Upper lobe of left lung (tissue), 6 donors: ENCODE results near the gene RNASE7. TPM values are rescaled to one million over a fixed set of nuclear protein-coding genes. Genes with fewer than 3 reads are reported as not detected.
A peak's percentile ranks its signal among the peaks of the same experiment; 100 is the strongest.

Experiments used
- ATAC-seq, 2 donors: fragments of 200-7000 bp; cut with Tn5 transposase; one replicate each; pipeline ENCODE4 v1.9.1; 2022; ENCODE audit warnings: mild to moderate bottlenecking in 2 of 2, moderate library complexity in 2 of 2; ENCODE audit not compliant: low FRiP score in 2 of 2
- DNase-seq, 2 donors: peaks; one replicate each; pipeline ENCODE4 v3.0.0-alpha.2; 2019 to 2020
- H3K27ac ChIP-seq, 4 donors: fragments of 200-600 bp; sonication (generic); one replicate each; pipeline ENCODE4 v1.5.1; 2016 to 2019
- H3K27me3 ChIP-seq, 4 donors: fragments of 200-600 bp; sonication (generic); one replicate each; pipeline ENCODE4 v1.5.1; 2017 to 2019
- H3K36me3 ChIP-seq, 4 donors: fragments of 200-600 bp; sonication (generic); one replicate each; pipeline ENCODE4 v1.5.1; 2016 to 2019
- H3K4me1 ChIP-seq, 4 donors: fragments of 200-600 bp; sonication (generic); one replicate each; pipeline ENCODE4 v1.5.1; 2018 to 2019
- H3K4me3 ChIP-seq, 4 donors: fragments of 200-600 bp; sonication (generic); one replicate each; pipeline ENCODE4 v1.5.1; 2017 to 2019; ENCODE audit warnings: mild to moderate bottlenecking in 2 of 4, moderate library complexity in 1 of 4
- H3K9me3 ChIP-seq, 4 donors: fragments of 200-600 bp; sonication (generic); one replicate each; pipeline ENCODE4 v1.5.1; 2018 to 2019
- CTCF ChIP-seq, 6 experiments: fragments of 450-650 bp in 4 of 6; fragments of 200-600 bp in 2 of 6; sonication (generic) in 2 of 6; IDR thresholded peaks; one replicate each; pipeline ENCODE4 v1.5.1; 2016 to 2019; ENCODE audit warnings: antibody characterized with exemption in 6 of 6
- EP300 ChIP-seq, 4 donors: sonication (generic); formaldehyde crosslinking; IDR thresholded peaks; one replicate each; pipeline ENCODE4 v1.5.1; 2017; ENCODE audit warnings: antibody characterized with exemption in 4 of 4, control low read depth in 2 of 4
- POLR2A ChIP-seq, 4 donors: fragments of 450-650 bp; IDR thresholded peaks; one replicate each; pipeline ENCODE4 v1.5.1; 2016 to 2017; ENCODE audit warnings: antibody characterized with exemption in 4 of 4, mild to moderate bottlenecking in 2 of 4
- POLR2AphosphoS5 ChIP-seq, 2 donors: sonication (generic); formaldehyde crosslinking; IDR thresholded peaks; one replicate each; pipeline ENCODE4 v1.5.1; 2017; ENCODE audit warnings: antibody characterized with exemption in 2 of 2
- WGBS, 2 donors: methylation state at CpG; one replicate each; pipeline ENCODE4 v1.1.5; 2017 to 2018; 5-methylcytosine and 5-hydroxymethylcytosine counted together
- total RNA-seq, 6 donors: library from RNA; depleted of rRNA in 4 of 6; stranded (reverse); fragments of >200 nt in 4 of 6; gene quantifications; one replicate each; pipeline versions ENCODE4 v1.1.0 to v1.2.1, GENCODE V29; 2016 to 2021
- donor health status: DM: no; HTN: no; CAD: no; lungs with moderate emphysema.
- donor health status: DM: no; HTN: yes; CAD: no; lungs with severe emphysema.

The RNASE7 gene
- total RNA-seq, 6 donors from 2014 or later: not detected

DNA sequence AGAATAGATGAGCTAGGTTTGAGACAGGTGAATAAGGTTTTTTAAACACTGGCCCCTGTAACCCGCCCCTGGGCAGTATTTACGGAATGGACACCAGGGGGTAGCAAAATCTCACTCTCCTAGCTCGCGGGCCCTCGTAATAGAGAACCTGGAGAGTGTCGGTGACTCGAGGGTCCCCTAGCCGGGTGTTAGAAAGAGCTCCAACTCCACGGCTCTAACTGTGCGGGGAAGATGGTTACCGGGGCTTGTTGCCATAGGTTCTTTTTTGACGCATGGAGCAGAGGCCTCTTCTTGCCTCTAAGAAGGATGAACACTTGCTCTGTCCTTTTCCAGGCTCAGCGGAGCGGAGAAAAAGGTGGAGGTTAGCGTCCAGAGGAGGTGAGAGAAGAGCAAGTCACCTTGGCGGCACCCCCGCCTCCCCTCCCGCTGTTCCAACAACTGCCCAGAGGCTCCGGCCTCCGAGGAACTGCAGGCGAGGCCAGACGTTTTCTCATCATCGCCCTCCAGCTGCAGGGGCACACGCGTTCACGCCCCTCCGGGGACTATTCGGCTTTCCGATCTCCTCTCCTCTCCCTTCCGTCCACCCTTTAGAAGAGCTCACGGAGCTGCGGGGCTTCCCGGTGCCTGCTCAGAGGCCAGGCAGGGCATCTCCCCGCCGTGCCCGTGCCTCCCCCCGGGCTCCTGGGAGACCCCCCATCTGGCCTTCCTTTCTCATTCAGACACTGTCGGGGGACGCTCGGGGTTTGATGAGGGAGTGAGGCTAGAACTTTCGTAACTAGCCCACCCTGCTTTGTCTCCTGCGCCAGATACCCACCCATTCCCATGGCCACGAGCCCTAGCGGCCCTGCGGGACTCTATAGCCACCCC is 26.6 kb downstream of the RNASE7 start:
- H3K4me3 ChIP-seq: peak overlapping the region; percentile 45 to 84 (median 76)
- DNase-seq: peak; percentile 67 to 79
- no peaks in the 10 kb centered on the region for H3K27me3 ChIP-seq
- no peaks in the 10 kb centered on the region for H3K9me3 ChIP-seq
- ATAC-seq: peak; percentile 46 to 63
- 5 to 8% methylated on average over 27 to 45 of the region's 45 CpGs for WGBS, 2 donors
- peaks cover 31 to 46% (median 40%) of the 10 kb centered on the region in 4 donors for H3K4me1 ChIP-seq
- H3K36me3 ChIP-seq: peaks cover 0 to 9% (median 0%) of the 10 kb centered on the region in 4 donors
- no peak for TF ChIP-seq POLR2A (IDR thresholded peaks at IDR 0.05)
- TF ChIP-seq EP300 (IDR thresholded peaks at IDR 0.05): no peak
- TF ChIP-seq CTCF (IDR thresholded peaks at IDR 0.05): peak; percentile 41 to 68 (median 58)
- peak overlapping the region; percentile 86 to 96 (median 92) for H3K27ac ChIP-seq

- H3K4me1 ChIP-seq: peaks cover 31 to 46% (median 40%) of the 10 kb centered on the region in 4 donors
- DNase-seq (no peak), ATAC-seq (peak; percentile 2 to 48)
- H3K9me3 ChIP-seq: no peaks in the 10 kb centered on the region
- no peaks in the 10 kb centered on the region for H3K27me3 ChIP-seq
- H3K36me3 ChIP-seq: peaks cover 0 to 15% (median under 1%) of the 10 kb centered on the region in 4 donors
- peak overlapping the region; percentile 86 to 96 (median 92) for H3K27ac ChIP-seq
- H3K4me3 ChIP-seq: peak overlapping the region; percentile 45 to 84 (median 76)
- TF ChIP-seq EP300 (IDR thresholded peaks at IDR 0.05) (no peak), CTCF (IDR thresholded peaks at IDR 0.05) (no peak), POLR2AphosphoS5 (IDR thresholded peaks at IDR 0.05) (no peak)
- WGBS, 2 donors: 1% methylated on average over 22 to 39 of the region's 40 CpGs
Measured at GRCh38 chr14:21069388-21070082, 27.4 kb downstream of the RNASE7 start.

DNA sequence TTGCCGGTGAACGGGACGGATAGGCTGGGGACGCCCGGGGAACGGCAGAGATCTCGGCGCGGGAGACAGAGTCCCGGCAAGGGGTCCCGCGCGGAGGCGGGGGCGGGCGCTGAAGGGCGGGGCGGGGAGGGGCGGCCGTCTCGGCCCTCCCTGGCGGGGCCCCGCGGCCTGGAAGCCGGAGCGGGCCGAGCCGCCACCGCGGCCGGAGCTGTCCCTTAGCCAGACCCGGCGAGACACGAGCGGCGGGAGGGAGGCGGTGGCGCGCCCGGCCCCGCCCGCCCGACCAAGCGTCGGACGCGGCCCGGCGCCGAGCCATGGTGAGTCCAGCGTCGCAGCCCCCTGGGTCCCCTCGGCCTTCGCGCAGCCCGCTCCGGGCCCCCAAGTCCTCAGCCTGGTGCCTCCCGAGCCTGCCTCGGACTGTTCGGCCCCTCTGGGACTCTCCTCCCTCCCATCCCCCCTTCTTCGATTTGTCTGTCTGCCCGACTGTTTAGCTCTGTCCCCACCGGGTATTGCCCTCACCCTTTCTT is 28.0 kb downstream of the RNASE7 start, which contains the start of gene ARHGEF40:
Gene ARHGEF40 (plus strand): TSS at position 222 of the 527 bp plus-strand sequence. CDS start 93 bp downstream, at position 315.
- no peaks in the 10 kb centered on the region for H3K9me3 ChIP-seq
- peak within 1 kb of the TSS; percentile 86 to 96 (median 92) for H3K27ac ChIP-seq
- H3K4me1 ChIP-seq: peaks cover 31 to 46% (median 40%) of the 10 kb centered on the region in 4 donors
- peak in 2 of 4 donors; percentile 29 to 56 for TF ChIP-seq POLR2A (IDR thresholded peaks at IDR 0.05)
- TF ChIP-seq POLR2AphosphoS5 (IDR thresholded peaks at IDR 0.05): no peak
- WGBS, 2 donors: 0% methylated on average over 14 to 20 of the region's 63 CpGs
- no peaks in the 10 kb centered on the region for H3K27me3 ChIP-seq
- peaks cover 0 to 21% (median 4%) of the 10 kb centered on the region in 4 donors for H3K36me3 ChIP-seq
- peak within 1 kb of the TSS; percentile 74 to 84 (median 77) for H3K4me3 ChIP-seq
- ATAC-seq (peak; percentile 11 to 74), DNase-seq (peak; percentile 60 to 94)

- peaks cover 0 to 26% (median 9%) of the 10 kb centered on the region in 4 donors for H3K36me3 ChIP-seq
- DNase-seq (peak; percentile 46 to 81), ATAC-seq (peak; percentile 21 to 63)
- peak overlapping the region; percentile 74 to 84 (median 77) for H3K4me3 ChIP-seq
- TF ChIP-seq POLR2AphosphoS5 (IDR thresholded peaks at IDR 0.05) (peak; percentile 3 to 38), POLR2A (IDR thresholded peaks at IDR 0.05) (no peak)
- no peaks in the 10 kb centered on the region for H3K27me3 ChIP-seq
- no peaks in the 10 kb centered on the region for H3K9me3 ChIP-seq
- peaks cover 31 to 46% (median 40%) of the 10 kb centered on the region in 4 donors for H3K4me1 ChIP-seq
- H3K27ac ChIP-seq: peak overlapping the region; percentile 86 to 96 (median 92)
- WGBS, 2 donors: 0 to 2% methylated on average over 19 to 23 of the region's 23 CpGs
Measured at GRCh38 chr14:21070610-21071224, 28.6 kb downstream of the RNASE7 start.

DNA sequence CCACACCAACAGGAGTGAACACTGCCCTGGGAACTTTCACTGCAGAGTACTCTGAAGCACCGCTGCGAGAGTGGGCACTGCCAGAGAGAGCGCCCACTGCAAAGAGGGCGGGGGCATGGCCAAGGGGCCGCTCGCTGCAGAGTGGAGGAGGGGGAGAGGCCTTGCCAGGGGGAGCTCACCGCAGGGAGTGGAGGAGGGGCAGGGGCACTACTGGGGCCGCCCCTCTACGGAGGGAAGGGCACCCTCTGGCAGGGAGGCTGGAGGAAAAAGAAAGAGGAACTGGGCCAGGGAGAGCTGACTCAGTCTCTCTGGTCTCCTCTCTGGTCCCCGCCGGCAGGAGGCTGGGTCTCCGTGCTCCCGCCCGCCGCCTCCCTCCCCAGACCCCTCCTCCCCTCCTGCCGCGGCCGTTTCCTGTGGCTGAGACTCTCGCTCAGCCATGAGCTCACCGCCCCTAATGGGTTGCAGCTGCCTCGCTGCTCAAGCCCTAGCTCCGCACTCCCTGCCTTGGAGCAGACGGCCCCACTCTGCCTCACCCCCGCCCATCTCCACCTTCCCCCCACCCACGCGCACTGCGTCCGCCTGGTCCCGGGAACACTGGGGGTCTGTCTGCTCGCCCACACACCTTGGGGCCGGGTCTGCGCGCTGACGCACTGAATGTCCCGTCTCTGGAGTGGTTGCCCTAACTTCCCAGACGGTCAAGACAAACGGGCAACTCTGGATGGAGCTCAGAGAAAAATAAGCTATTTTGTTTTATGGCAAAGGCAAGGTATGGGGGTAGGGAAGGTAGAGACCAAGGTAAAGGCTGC is 29.3 kb downstream of the RNASE7 start:
- Histone ChIP-seq H3K27me3 (no peaks in the 10 kb centered on the region), H3K4me3 (peak overlapping the region; percentile 74 to 84 (median 77)), H3K4me1 (peaks cover 31 to 46% (median 40%) of the 10 kb centered on the region in 4 donors), H3K9me3 (no peaks in the 10 kb centered on the region), H3K36me3 (peaks cover 0 to 33% (median 14%) of the 10 kb centered on the region in 4 donors), H3K27ac (peak overlapping the region; percentile 86 to 96 (median 92))
- no peak for TF ChIP-seq POLR2A (IDR thresholded peaks at IDR 0.05)
- peak in 1 of 2 donors; percentile 50 for TF ChIP-seq POLR2AphosphoS5 (IDR thresholded peaks at IDR 0.05)
- peak in 1 of 6 experiments; percentile 7 for TF ChIP-seq CTCF (IDR thresholded peaks at IDR 0.05)
- 1 to 2% methylated on average over 14 to 33 of the region's 37 CpGs for WGBS, 2 donors
- ATAC-seq: peak; percentile 82 to 86
- peak; percentile 81 to 91 for DNase-seq
